ENCODE data around the gene CYTH4. TPM values are rescaled to one million over a fixed set of nuclear protein-coding genes. Genes with fewer than 3 reads are reported as not detected.

CYTH4 gene
- total RNA-seq, 4 donors from 2014 or later, result 3.3 to 15.1 (median 4.2) TPM

DNA sequence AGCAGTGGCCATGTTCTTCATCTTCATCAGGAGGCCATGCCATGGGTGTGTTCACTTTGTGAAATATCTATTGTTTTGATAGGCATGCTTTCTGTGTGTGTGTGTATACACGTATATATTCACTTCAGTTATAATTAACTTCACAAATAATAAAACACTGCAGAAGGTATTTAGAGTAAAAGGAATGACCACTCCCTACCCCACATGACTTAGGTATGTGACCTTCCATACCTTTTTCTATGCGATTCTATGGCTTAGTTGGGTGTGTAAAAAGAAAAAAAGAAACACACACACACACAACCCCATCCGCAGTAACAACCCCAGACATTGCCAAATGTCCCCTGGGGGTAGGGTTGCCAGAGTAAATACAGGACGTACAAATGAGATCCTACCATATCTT, 72.0 kb downstream of the CYTH4 start:
- H3K27me3 ChIP-seq, result no peaks in the 10 kb centered on the region
- DNase-seq, result no peak
- no peaks in the 10 kb centered on the region for H3K9me3 ChIP-seq
- intact Hi-C loops (cut with DNase I), result no loop called here
- 76 to 78% methylated on average over 4 of the region's 4 CpGs for WGBS, 2 donors
- H3K4me3 ChIP-seq (replicated peaks in 1 of 3), result no peak overlapping the region
- TF ChIP-seq, protein P1, sequence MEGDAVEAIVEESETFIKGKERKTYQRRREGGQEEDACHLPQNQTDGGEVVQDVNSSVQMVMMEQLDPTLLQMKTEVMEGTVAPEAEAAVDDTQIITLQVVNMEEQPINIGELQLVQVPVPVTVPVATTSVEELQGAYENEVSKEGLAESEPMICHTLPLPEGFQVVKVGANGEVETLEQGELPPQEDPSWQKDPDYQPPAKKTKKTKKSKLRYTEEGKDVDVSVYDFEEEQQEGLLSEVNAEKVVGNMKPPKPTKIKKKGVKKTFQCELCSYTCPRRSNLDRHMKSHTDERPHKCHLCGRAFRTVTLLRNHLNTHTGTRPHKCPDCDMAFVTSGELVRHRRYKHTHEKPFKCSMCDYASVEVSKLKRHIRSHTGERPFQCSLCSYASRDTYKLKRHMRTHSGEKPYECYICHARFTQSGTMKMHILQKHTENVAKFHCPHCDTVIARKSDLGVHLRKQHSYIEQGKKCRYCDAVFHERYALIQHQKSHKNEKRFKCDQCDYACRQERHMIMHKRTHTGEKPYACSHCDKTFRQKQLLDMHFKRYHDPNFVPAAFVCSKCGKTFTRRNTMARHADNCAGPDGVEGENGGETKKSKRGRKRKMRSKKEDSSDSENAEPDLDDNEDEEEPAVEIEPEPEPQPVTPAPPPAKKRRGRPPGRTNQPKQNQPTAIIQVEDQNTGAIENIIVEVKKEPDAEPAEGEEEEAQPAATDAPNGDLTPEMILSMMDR (IDR thresholded peaks at IDR 0.05), result no peak
- TF ChIP-seq POLR2A (IDR thresholded peaks at IDR 0.05), result no peak
- H3K4me1 ChIP-seq, result no peaks in the 10 kb centered on the region
- no peak overlapping the region for H3K27ac ChIP-seq
- H3K36me3 ChIP-seq, result no peaks in the 10 kb centered on the region

DNA sequence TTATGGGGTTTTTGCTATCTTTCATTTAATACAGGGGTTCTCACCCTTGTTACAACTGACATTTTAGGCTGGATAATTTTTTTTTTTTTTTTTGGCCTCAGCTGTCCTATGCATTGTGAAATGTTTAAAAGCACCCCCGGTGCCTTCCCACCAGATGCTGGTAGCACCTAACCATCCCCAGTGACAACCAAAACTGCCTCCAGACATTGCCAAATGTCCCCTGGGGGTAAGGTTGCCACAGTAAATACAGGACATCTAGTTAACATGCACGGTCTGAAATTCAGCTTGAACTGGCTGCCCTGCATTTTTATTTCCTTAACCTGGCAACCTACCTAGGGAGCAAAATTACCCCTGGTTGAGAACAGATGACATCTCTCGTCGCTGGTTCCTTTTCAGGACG, 72.4 kb downstream of the CYTH4 start:
- intact Hi-C loops (cut with DNase I), result no loop called here
- DNase-seq, result no peak
- H3K4me1 ChIP-seq, result no peaks in the 10 kb centered on the region
- TF ChIP-seq, protein P1 (IDR thresholded peaks at IDR 0.05), result no peak
- no peak for TF ChIP-seq POLR2A (IDR thresholded peaks at IDR 0.05)
- H3K36me3 ChIP-seq, result no peaks in the 10 kb centered on the region
- H3K27ac ChIP-seq, result no peak overlapping the region
- 84 to 85% methylated on average over 5 of the region's 5 CpGs for WGBS, 2 donors
- H3K9me3 ChIP-seq, result no peaks in the 10 kb centered on the region
- H3K27me3 ChIP-seq, result no peaks in the 10 kb centered on the region
- H3K4me3 ChIP-seq (replicated peaks in 1 of 3), result no peak overlapping the region

DNA sequence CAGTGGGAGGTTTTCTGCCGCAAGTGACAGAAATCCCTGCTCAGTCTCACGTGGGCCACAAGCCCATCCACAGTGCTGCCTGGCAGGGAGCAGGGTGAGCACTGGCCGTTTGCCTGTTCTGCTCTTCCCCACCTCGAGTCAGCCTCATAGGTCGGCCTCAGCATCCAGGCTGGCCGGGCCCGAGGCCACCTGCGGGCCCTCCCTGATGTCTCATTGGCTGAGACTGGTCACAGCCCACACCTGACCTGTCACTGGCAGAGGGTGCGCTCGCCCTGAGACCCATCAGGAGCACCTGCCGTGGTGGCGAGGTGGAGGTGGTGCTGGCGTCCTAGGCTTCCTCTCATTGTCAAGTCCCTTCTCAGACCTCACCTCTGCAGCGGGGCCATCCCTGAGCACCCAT, 72.9 kb downstream of the CYTH4 start:
- TF ChIP-seq POLR2A (IDR thresholded peaks at IDR 0.05), result no peak
- TF ChIP-seq, protein P1 (IDR thresholded peaks at IDR 0.05), result no peak
- intact Hi-C loops (cut with DNase I), result no loop called here
- Histone ChIP-seq H3K9me3 (no peaks in the 10 kb centered on the region), H3K27ac (no peak overlapping the region), H3K4me1 (no peaks in the 10 kb centered on the region), H3K4me3 (replicated peaks in 1 of 3) (no peak overlapping the region), H3K36me3 (no peaks in the 10 kb centered on the region), H3K27me3 (no peaks in the 10 kb centered on the region)
- 81 to 88% methylated on average over 4 to 6 of the region's 14 CpGs for WGBS, 2 donors
- no peak for DNase-seq

DNA sequence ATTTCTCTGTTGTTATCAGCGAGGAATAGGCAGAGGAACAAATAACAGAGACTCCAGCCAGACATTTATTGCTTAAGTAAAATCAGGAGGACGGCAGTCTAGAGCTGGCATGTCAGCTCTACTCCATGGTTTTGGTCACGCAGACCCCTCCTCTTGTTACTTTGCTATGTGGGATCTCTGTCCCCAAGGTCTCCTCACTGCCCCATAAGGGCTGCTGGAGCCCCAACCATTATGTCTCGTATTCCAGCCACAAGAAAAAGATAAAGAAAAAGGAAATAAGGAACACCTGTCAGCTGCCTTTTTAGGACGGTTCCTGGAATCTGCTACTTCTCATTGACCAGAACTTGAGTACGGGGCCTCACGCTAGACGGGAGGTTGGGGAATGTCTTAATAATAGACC, 74.6 kb downstream of the CYTH4 start:
- no peaks in the 10 kb centered on the region for H3K4me1 ChIP-seq
- no peaks in the 10 kb centered on the region for H3K27me3 ChIP-seq
- no peak overlapping the region for H3K4me3 ChIP-seq (replicated peaks in 1 of 3)
- WGBS, 2 donors, result 72 to 93% methylated on average over 8 of the region's 8 CpGs
- H3K36me3 ChIP-seq, result no peaks in the 10 kb centered on the region
- no peak overlapping the region for H3K27ac ChIP-seq
- H3K9me3 ChIP-seq, result no peaks in the 10 kb centered on the region
- DNase-seq, result no peak
- no peak for TF ChIP-seq POLR2A (IDR thresholded peaks at IDR 0.05)
- TF ChIP-seq, protein P1 (IDR thresholded peaks at IDR 0.05), result no peak
- intact Hi-C loops (cut with DNase I), result no loop called here

DNA sequence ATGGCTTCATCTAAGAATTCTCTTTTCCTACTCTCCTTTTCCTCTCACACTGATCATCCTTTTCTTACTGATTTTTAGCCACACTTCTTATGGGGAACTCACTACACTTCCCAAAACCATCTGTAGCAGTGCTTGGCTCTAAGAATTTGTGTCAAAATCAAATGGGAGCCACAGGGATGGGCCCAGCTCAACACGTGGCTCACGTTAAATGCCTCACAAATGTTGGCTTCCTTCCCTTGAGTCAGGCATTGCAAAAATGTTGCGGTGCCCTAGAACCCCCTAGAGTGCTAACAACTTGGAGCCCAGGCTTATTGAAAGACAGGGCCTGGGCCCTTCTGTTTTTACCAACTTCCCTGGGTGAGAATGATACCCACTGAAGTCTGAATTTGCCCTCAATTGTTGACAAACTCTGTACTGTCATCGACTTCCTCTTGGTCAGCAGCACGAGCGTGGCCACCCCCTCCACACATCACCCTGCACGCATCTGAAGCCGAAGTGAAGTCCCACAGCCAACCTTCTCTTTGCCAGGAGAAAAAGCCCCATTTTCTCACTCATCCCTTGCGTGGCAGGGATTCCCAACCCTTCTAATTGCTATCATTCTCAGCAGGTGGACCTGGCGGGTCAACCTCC, 75.3 kb downstream of the CYTH4 start:
- Histone ChIP-seq H3K4me1 (no peaks in the 10 kb centered on the region), H3K27ac (no peak overlapping the region), H3K9me3 (no peaks in the 10 kb centered on the region), H3K36me3 (no peaks in the 10 kb centered on the region), H3K4me3 (replicated peaks in 1 of 3) (no peak overlapping the region), H3K27me3 (no peaks in the 10 kb centered on the region)
- 84% methylated on average over 10 of the region's 10 CpGs for WGBS, 2 donors
- DNase-seq, result no peak
- TF ChIP-seq POLR2A (IDR thresholded peaks at IDR 0.05), result no peak
- TF ChIP-seq, protein P1 (IDR thresholded peaks at IDR 0.05), result no peak
- intact Hi-C loops (cut with DNase I), result no loop called here
